CD4-positive, alpha-beta T cell (primary cell): ENCODE data around the gene PTPA. TPM values are rescaled to one million over a fixed set of nuclear protein-coding genes. Genes with fewer than 3 reads are reported as not detected.

Experiments used
- ATAC-seq: fragments of 200-7000 bp; cut with Tn5 transposase; one replicate; pipeline ENCODE4 v1.10.0; 2022; ENCODE audit warnings: mild to moderate bottlenecking; ENCODE audit not compliant: poor library complexity
- CTCF ChIA-PET: fragments of 350-600 bp; sonication (Branson Sonifier 250); formaldehyde crosslinking; loops from one replicate; lab custom pipeline; 2021; ENCODE audit warnings: antibody characterized with exemption, inconsistent platforms; lab: Charles Lee
- POLR2A ChIA-PET: fragments of 350-600 bp; sonication (Branson Sonifier 250); formaldehyde crosslinking; loops from one replicate; lab custom pipeline; 2021; ENCODE audit warnings: antibody characterized with exemption, inconsistent platforms; lab: Charles Lee
- DNase-seq, 14 experiments: peaks; one replicate each; pipeline ENCODE4 v3.0.0-alpha.2; 2013 to 2020; ENCODE audit warnings: mixed read lengths in 2 of 14
- H3K27ac ChIP-seq, 2 donors: one replicate each; pipeline versions ENCODE4 v1.5.1 to v1.7.0; 2013; ENCODE audit warnings: low read length in 2 of 2, low read depth in 1 of 2, mild to moderate bottlenecking in 1 of 2
- H3K27me3 ChIP-seq, 2 experiments: 1 replicate in 1 of 2; 2 replicates in 1 of 2; pipeline versions ENCODE4 v1.6.1 to v1.7.0; 2013; ENCODE audit warnings: low read length in 2 of 2, control low read depth in 1 of 2, mild to moderate bottlenecking in 1 of 2, moderate library complexity in 1 of 2; ENCODE audit not compliant: insufficient read depth in 2 of 2, control insufficient read depth in 1 of 2
- H3K36me3 ChIP-seq: one replicate; pipeline ENCODE4 v1.6.1; 2013; ENCODE audit warnings: low read length, control low read depth; ENCODE audit not compliant: insufficient read depth
- H3K4me1 ChIP-seq: one replicate; pipeline ENCODE4 v1.6.1; 2013; ENCODE audit warnings: low read length, control low read depth; ENCODE audit not compliant: insufficient read depth
- H3K4me3 ChIP-seq: one replicate; pipeline ENCODE4 v1.5.1; 2013; ENCODE audit warnings: mild to moderate bottlenecking, low read length, moderate library complexity
- H3K9me3 ChIP-seq, 2 experiments: 1 replicate in 1 of 2; 2 replicates in 1 of 2; pipeline versions ENCODE4 v1.6.1 to v1.7.0; 2013; ENCODE audit warnings: low read length in 2 of 2, mild to moderate bottlenecking in 2 of 2, control low read depth in 1 of 2, moderate library complexity in 1 of 2; ENCODE audit not compliant: control insufficient read depth in 1 of 2, insufficient read depth in 1 of 2
- H3K27ac Mint-ChIP-seq: one replicate; pipeline ENCODE4 v1.8.0; 2020; ENCODE audit warnings: mixed read lengths
- H3K27me3 Mint-ChIP-seq: one replicate; pipeline ENCODE4 v1.8.0; 2021; ENCODE audit warnings: mixed read lengths
- H3K36me3 Mint-ChIP-seq: one replicate; pipeline ENCODE4 v1.8.0; 2021; ENCODE audit warnings: low read depth, mixed read lengths
- H3K4me1 Mint-ChIP-seq: one replicate; pipeline ENCODE4 v1.8.0; 2021; ENCODE audit warnings: low read depth, mixed read lengths
- H3K4me3 Mint-ChIP-seq: one replicate; pipeline ENCODE4 v1.8.0; 2020; ENCODE audit warnings: mild to moderate bottlenecking, mixed read lengths
- H3K9me3 Mint-ChIP-seq: one replicate; pipeline ENCODE4 v1.8.0; 2020; ENCODE audit warnings: mixed read lengths
- CTCF ChIP-seq: fragments of 200-600 bp; IDR thresholded peaks from one replicate; pipeline ENCODE4 v1.8.0; 2022; ENCODE audit warnings: antibody characterized with exemption, mild to moderate bottlenecking
- intact Hi-C, 2 experiments: fragments of 100-400 bp; cut with DNase I in 1 of 2; cut with micrococcal nuclease in 1 of 2; formaldehyde crosslinking; loops; one replicate each; pipeline versions ENCODE4 v1.15.1 to v1.9.0; 2023 to 2025; cut with DNase I, micrococcal nuclease
- total RNA-seq, 174 experiments: library from RNA in 2 of 174; stranded (reverse) in 2 of 174; gene quantifications; one replicate each; pipeline ENCODE4 v1.2.3 and lab custom pipeline; 2021 to 2026

PTPA gene
- total RNA-seq, 2 experiments from 2014 or later, result 21.6 to 23.3 TPM

GRCh38 chr9:129075996-129076639, 35.1 kb upstream of the PTPA start:
- POLR2A ChIA-PET, result no interaction called here
- DNase-seq (peak in 1 of 14 experiments; percentile 14), ATAC-seq (no peak)
- H3K27me3 Mint-ChIP-seq, result no peaks in the 10 kb centered on the region
- CTCF ChIA-PET, result no interaction called here
- H3K4me3 ChIP-seq, result no peak overlapping the region
- H3K4me3 Mint-ChIP-seq, result peak overlapping the region; percentile 51
- TF ChIP-seq CTCF, result no peak
- H3K36me3 ChIP-seq, result no peaks in the 10 kb centered on the region
- intact Hi-C loops, result no loop called here
- H3K4me1 ChIP-seq, result peaks cover 35% of the 10 kb centered on the region
- H3K27ac ChIP-seq, result no peak overlapping the region
- no peaks in the 10 kb centered on the region for H3K9me3 ChIP-seq
- H3K36me3 Mint-ChIP-seq, result no peaks in the 10 kb centered on the region
- no peaks in the 10 kb centered on the region for H3K27me3 ChIP-seq
- no peaks in the 10 kb centered on the region for H3K9me3 Mint-ChIP-seq
- no peak overlapping the region for H3K27ac Mint-ChIP-seq
- peaks cover 26% of the 10 kb centered on the region for H3K4me1 Mint-ChIP-seq

- peaks cover 23% of the 10 kb centered on the region for H3K4me1 Mint-ChIP-seq
- CTCF ChIA-PET, result no interaction called here
- TF ChIP-seq CTCF, result no peak
- ATAC-seq, result no peak
- H3K9me3 Mint-ChIP-seq, result no peaks in the 10 kb centered on the region
- no peaks in the 10 kb centered on the region for H3K27me3 ChIP-seq
- no peaks in the 10 kb centered on the region for H3K27me3 Mint-ChIP-seq
- POLR2A ChIA-PET, result no interaction called here
- H3K36me3 ChIP-seq, result no peaks in the 10 kb centered on the region
- no peaks in the 10 kb centered on the region for H3K36me3 Mint-ChIP-seq
- H3K4me3 ChIP-seq, result no peak overlapping the region
- H3K27ac ChIP-seq, result no peak overlapping the region
- no peaks in the 10 kb centered on the region for H3K9me3 ChIP-seq
- no peak overlapping the region for H3K4me3 Mint-ChIP-seq
- DNase-seq, result no peak
- intact Hi-C loops, result no loop called here
- H3K27ac Mint-ChIP-seq, result no peak overlapping the region
- H3K4me1 ChIP-seq, result peaks cover 33% of the 10 kb centered on the region
Measured at GRCh38 chr9:129076640-129077037, 34.6 kb upstream of the PTPA start.

GRCh38 chr9:129077236-129077635, 34.0 kb upstream of the PTPA start:
- H3K27ac Mint-ChIP-seq, result no peak overlapping the region
- no peaks in the 10 kb centered on the region for H3K36me3 Mint-ChIP-seq
- no peaks in the 10 kb centered on the region for H3K36me3 ChIP-seq
- H3K4me3 Mint-ChIP-seq, result no peak overlapping the region
- H3K4me1 ChIP-seq, result peaks cover 33% of the 10 kb centered on the region
- no peaks in the 10 kb centered on the region for H3K27me3 Mint-ChIP-seq
- no peak overlapping the region for H3K27ac ChIP-seq
- no peak for DNase-seq
- intact Hi-C loops, result no loop called here
- ChIA-PET CTCF (no interaction called here), POLR2A (no interaction called here)
- H3K9me3 Mint-ChIP-seq, result no peaks in the 10 kb centered on the region
- no peaks in the 10 kb centered on the region for H3K9me3 ChIP-seq
- no peaks in the 10 kb centered on the region for H3K27me3 ChIP-seq
- no peak for TF ChIP-seq CTCF
- peaks cover 25% of the 10 kb centered on the region for H3K4me1 Mint-ChIP-seq
- no peak for ATAC-seq
- H3K4me3 ChIP-seq, result no peak overlapping the region
